PFSK-1 (cell line): ENCODE results near the gene DGKH.

Source experiments
- FOXP2 ChIP-seq: optimal IDR thresholded peaks from 2 replicates; pipeline ENCODE3; 2011; ENCODE audit warnings: borderline replicate concordance, control low read depth, inconsistent platforms; ENCODE audit not compliant: insufficient read depth; ENCODE audit errors: extremely low read length, extremely low read depth
- POLR2AphosphoS5 ChIP-seq: IDR thresholded peaks from 2 replicates; pipeline ENCODE4 v1.6.1; 2012; ENCODE audit warnings: low read depth, mild to moderate bottlenecking, control low read depth, low read length, moderate library complexity
- SIN3A ChIP-seq: IDR thresholded peaks from 2 replicates; pipeline ENCODE4 v1.6.1; 2012; ENCODE audit warnings: mild to moderate bottlenecking, low read length, moderate library complexity, borderline replicate concordance; ENCODE audit not compliant: insufficient read depth
- TAF1 ChIP-seq: IDR thresholded peaks from 2 replicates; pipeline ENCODE4 v1.6.1; 2012; ENCODE audit warnings: low read length, control low read depth, borderline replicate concordance; ENCODE audit not compliant: insufficient read depth
- TF ChIP-seq, protein P1 (sequence below), 2 experiments: IDR thresholded peaks; 2 replicates each; pipeline versions ENCODE4 v1.6.1 to v1.8.0; 2011 to 2012; ENCODE audit warnings: low read depth in 2 of 2, low read length in 2 of 2, control low read depth in 1 of 2, inconsistent platforms in 1 of 2, mild to moderate bottlenecking in 1 of 2, moderate library complexity in 1 of 2; ENCODE audit not compliant: insufficient read depth in 1 of 2

The DGKH gene

DNA sequence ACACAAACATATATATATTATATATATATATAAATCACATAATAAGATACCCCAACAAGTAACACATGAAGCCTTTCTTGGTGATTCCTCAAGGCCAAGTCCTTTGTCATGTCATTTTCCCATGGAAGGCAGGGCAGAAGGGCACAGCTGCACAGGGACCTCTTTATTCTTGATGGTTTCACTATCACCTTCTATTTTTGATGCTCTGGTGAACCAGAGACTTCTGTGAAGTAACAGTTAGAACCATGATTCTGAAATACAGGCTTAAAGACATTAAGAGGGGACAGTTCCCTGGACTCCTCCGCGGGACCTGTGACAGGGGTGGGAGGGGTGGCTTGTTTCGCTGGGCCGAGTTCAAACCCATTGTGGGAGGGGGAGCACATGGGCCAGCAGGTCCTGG is 104.0 kb downstream of the DGKH start:
- TF ChIP-seq, protein P1, sequence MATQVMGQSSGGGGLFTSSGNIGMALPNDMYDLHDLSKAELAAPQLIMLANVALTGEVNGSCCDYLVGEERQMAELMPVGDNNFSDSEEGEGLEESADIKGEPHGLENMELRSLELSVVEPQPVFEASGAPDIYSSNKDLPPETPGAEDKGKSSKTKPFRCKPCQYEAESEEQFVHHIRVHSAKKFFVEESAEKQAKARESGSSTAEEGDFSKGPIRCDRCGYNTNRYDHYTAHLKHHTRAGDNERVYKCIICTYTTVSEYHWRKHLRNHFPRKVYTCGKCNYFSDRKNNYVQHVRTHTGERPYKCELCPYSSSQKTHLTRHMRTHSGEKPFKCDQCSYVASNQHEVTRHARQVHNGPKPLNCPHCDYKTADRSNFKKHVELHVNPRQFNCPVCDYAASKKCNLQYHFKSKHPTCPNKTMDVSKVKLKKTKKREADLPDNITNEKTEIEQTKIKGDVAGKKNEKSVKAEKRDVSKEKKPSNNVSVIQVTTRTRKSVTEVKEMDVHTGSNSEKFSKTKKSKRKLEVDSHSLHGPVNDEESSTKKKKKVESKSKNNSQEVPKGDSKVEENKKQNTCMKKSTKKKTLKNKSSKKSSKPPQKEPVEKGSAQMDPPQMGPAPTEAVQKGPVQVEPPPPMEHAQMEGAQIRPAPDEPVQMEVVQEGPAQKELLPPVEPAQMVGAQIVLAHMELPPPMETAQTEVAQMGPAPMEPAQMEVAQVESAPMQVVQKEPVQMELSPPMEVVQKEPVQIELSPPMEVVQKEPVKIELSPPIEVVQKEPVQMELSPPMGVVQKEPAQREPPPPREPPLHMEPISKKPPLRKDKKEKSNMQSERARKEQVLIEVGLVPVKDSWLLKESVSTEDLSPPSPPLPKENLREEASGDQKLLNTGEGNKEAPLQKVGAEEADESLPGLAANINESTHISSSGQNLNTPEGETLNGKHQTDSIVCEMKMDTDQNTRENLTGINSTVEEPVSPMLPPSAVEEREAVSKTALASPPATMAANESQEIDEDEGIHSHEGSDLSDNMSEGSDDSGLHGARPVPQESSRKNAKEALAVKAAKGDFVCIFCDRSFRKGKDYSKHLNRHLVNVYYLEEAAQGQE (IDR thresholded peaks at IDR 0.05; ENCODE audit: insufficient read depth in 1 of 2, low read depth in 2 of 2, low read length in 2 of 2), result no peak
- TF ChIP-seq FOXP2 (no peak), TAF1 (no peak)

DNA sequence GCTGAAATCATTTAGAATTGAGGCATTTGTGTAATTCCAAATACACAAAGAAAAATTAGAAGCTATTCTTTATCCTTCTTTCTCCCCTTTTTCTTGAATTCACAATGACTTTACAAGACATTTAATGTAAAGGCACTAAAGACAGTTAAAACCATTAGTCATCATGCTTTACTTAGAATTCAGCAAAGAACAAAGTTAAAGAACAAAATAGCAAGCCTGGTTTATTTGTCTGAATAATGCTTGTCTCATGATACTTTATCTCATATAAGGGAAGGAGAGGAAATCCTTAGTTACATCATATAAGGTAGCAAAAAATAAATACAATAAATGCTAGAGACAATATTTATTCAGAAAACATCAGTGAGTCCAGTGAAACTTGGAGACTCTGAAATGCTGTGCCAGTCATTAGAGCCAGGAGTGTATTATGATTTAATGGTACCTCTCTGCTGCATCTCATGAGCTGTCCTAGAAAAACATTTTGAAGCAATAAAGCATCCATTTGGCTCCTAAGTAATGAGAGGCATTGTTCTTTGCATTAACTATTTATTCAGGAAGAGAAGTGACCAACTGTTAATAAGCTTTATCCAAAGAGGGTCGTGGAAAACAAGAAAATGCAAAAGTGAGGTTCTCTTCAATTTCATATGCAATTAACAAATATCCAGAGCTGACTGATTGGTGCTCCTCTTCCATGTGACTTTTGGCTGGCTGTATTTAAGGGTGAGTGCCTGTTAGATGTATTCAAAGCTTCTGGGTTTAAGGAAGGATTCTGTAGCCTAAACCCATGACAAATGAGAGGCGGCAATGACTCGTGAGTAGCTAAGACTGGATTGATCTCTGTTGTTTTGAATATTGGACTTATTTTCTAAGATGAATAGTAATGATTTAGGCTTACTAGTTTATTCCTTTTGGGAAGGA is 105.0 kb downstream of the DGKH start:
- TF ChIP-seq TAF1 (no peak), SIN3A (no peak), POLR2AphosphoS5 (no peak), FOXP2 (no peak)
- TF ChIP-seq, protein P1 (IDR thresholded peaks at IDR 0.05; ENCODE audit: insufficient read depth in 1 of 2, low read depth in 2 of 2, low read length in 2 of 2), result no peak

DNA sequence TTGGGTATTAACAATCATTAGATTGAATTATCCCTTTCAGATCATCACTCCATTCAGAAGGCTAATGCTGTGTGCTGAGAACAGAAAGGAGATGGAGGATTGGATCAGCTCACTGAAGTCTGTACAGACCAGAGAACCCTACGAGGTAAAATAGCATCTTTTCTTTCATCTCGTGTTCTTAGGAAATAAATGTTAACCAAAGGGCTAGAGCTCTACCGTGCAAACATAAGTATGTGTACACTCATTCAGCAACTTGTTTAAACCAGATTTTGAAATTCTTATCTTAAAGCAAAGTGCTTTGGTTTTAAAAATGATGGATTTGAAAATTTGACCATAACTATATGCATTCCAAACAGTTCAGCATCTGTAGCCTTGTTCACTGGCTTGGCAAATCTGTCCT is 106.8 kb downstream of the DGKH start:
- no peak for TF ChIP-seq TAF1
- no peak for TF ChIP-seq SIN3A
- TF ChIP-seq, protein P1 (IDR thresholded peaks at IDR 0.05; ENCODE audit: insufficient read depth in 1 of 2, low read depth in 2 of 2, low read length in 2 of 2), result no peak
- no peak for TF ChIP-seq POLR2AphosphoS5
- no peak for TF ChIP-seq FOXP2

DNA sequence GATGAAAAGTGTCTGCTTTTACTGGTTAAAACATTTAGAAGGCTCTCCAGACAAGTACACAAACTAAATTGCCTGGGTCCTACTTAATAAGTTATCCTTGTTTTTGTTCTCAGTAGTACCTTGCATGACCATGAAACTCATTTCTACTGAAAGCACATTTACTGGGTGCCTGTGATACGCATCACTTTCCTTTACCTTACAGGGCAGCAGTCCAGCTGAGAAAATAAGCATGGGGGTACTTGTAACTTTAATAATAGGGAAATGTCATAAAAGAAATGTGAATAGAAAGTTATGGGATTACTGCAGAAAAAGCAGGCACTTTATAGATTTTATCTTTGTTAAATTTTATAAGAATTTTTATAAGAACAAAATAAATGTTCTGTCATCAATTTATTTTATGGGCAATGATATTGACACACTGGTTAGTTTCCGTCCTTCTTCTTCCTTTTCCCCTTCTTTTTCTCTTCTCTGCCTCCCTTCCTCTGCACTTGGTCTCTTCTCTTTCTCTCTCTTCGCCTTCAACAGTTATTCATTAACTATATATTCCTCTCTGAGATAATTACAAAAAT is 116.2 kb downstream of the DGKH start:
- TF ChIP-seq POLR2AphosphoS5, result no peak
- no peak for TF ChIP-seq SIN3A
- no peak for TF ChIP-seq FOXP2
- TF ChIP-seq, protein P1 (IDR thresholded peaks at IDR 0.05; ENCODE audit: insufficient read depth in 1 of 2, low read depth in 2 of 2, low read length in 2 of 2), result no peak
- TF ChIP-seq TAF1, result no peak
